ENCODE measurements around the gene WDR75. TPM values are rescaled to one million over a fixed set of nuclear protein-coding genes. Genes with fewer than 3 reads are reported as not detected.

WDR75 gene
- 46.7 TPM for polyA plus RNA-seq (2013, experiment 1 of 2)
- 47.0 TPM for polyA plus RNA-seq (2013, experiment 2 of 2)

DNA sequence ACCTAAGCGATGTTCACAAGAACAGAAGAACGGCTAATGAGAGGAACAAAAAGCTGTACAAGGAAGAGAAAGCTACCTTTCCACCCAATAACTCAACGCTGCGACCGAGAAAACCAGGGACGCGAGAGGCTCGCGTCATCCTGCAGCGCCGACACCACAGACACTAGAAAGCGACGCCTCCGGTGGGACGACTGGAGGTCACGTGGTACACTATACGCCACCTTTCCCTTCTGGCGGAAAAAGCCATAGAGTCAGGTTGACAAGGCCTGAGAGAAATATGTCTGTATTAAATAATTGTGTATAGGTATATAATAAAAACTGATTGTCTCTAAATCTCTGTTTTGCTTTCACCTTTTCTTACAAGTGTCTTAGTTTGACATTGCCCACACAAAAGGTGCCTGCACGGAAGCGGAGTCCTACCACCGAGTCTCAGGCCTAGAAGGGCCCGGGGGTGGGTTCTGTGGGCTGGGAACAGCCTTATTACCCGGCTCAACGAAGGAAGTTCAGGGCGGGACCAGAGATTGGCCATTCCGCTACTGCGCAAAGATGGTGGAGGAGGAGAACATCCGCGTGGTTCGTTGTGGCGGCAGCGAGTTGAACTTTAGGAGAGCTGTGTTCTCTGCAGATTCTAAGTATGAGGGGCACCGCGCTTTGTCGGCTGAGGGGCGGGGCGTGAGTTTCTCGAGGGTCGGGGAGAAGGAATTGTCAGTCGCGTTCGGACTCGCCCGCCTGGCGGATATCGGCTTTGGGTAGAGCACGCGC, at the start of gene WDR75:
Gene WDR75 (plus strand): TSS at position 528 of the 762 bp plus-strand sequence. CDS start 19 bp downstream, at position 547.
- Histone ChIP-seq H3K14ac (ENCODE audit: low read length) (peak within 1 kb of the TSS; percentile 42), H4K8ac (ENCODE audit: low read depth, low read length) (no peak within 1 kb of the TSS), H2BK15ac (ENCODE audit: low read length) (no peak within 1 kb of the TSS), H3K23ac (ENCODE audit: low read depth, low read length, poor library complexity) (peak within 1 kb of the TSS; percentile 68), H3K4me3 (ENCODE audit: low read length in 2 of 2) (peak within 1 kb of the TSS; percentile 74 to 90), H3K9ac (ENCODE audit: low read depth, low read length, poor library complexity) (peak within 1 kb of the TSS; percentile 89), H3K18ac (ENCODE audit: low read length) (peak within 1 kb of the TSS; percentile 67), H3K9me3 (replicated peaks in 1 of 2; ENCODE audit: control insufficient read depth in 2 of 2, insufficient read depth in 1 of 2, low read depth in 1 of 2, low read length in 2 of 2) (no peaks in the 10 kb centered on the region), H2BK120ac (ENCODE audit: low read depth, low read length) (no peak within 1 kb of the TSS), H3K27ac (replicated peaks; ENCODE audit: low read length) (peak within 1 kb of the TSS; percentile 66), H3K4ac (ENCODE audit: low read length) (no peak within 1 kb of the TSS), H3K27me3 (ENCODE audit: control insufficient read depth in 3 of 3, insufficient read depth in 3 of 3, low read depth in 1 of 3, low read length in 3 of 3) (no peaks in the 10 kb centered on the region), H3K79me1 (ENCODE audit: low read depth, low read length) (peaks cover 2% of the 10 kb centered on the region), H2BK5ac (ENCODE audit: low read length) (no peak within 1 kb of the TSS), H3K36me3 (replicated peaks in 1 of 2; ENCODE audit: control insufficient read depth in 2 of 2, insufficient read depth in 2 of 2, low read length in 2 of 2) (peaks cover 0 to 35% of the 10 kb centered on the region in 2 donors), H2BK12ac (ENCODE audit: low read length) (no peak within 1 kb of the TSS), H2AFZ (ENCODE audit: low read length) (peak within 1 kb of the TSS; percentile 91), H4K91ac (ENCODE audit: low read depth, low read length, poor library complexity) (no peak within 1 kb of the TSS), H3K4me2 (ENCODE audit: insufficient read depth, low read length, poor library complexity, severe bottlenecking) (peak within 1 kb of the TSS; percentile 58), H2AK5ac (ENCODE audit: low read depth, low read length) (peak within 1 kb of the TSS; percentile 49), H3K4me1 (ENCODE audit: control insufficient read depth in 2 of 2, insufficient read depth in 1 of 2, low read depth in 1 of 2, low read length in 2 of 2) (peaks cover 1 to 6% of the 10 kb centered on the region in 2 donors)
- no CpG with 5 or more reads among the region's 48 CpGs for WGBS, 2 donors (ENCODE audit: extremely low coverage in 2 of 2, insufficient read length in 2 of 2, insufficient replicate concordance in 1 of 2)
- DNase-seq (ENCODE audit: low spot score) = peak; percentile 94

DNA sequence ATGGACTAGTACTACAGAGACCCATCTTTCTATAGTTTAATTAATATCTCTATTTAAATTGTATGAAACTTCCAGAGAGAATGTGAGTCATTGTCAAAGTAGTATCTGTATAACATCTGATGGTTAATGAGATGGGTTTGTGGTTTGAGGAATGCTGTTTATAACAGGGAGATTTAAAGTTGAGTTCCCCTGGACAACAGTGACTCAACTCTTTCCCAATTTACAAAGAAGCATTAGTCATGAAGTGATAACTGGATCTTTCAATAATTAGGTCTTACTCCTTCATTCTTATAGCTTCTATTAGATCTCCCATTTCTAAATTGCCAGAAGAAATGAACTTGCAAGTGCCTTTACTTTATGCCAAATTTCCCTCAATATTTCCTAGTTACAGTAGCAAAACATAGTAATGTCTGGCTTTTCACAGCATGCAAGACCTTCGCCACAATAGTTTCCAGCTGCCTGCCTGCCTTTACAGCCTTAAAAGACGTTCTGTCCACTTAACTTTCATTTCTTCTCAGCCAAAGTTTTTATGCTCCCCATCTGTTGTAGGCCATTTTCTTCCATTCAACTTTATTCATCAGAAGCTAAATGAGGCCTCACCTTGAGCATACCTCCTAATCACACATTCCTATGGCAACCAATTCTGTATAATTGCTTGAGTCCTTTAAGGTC, 47.7 kb upstream of the WDR75 start:
- Histone ChIP-seq H3K27ac (replicated peaks; ENCODE audit: low read length) (no peak overlapping the region), H3K18ac (ENCODE audit: low read length) (no peak overlapping the region), H2AK5ac (ENCODE audit: low read depth, low read length) (no peak overlapping the region), H2AFZ (ENCODE audit: low read length) (no peak overlapping the region), H3K4me2 (ENCODE audit: insufficient read depth, low read length, poor library complexity, severe bottlenecking) (no peak overlapping the region), H2BK15ac (ENCODE audit: low read length) (no peak overlapping the region), H3K9ac (ENCODE audit: low read depth, low read length, poor library complexity) (no peak overlapping the region), H3K4me1 (ENCODE audit: control insufficient read depth in 2 of 2, insufficient read depth in 1 of 2, low read depth in 1 of 2, low read length in 2 of 2) (peaks cover 3 to 4% of the 10 kb centered on the region in 2 donors), H4K91ac (ENCODE audit: low read depth, low read length, poor library complexity) (no peak overlapping the region), H3K4me3 (ENCODE audit: low read length in 2 of 2) (no peak overlapping the region), H2BK12ac (ENCODE audit: low read length) (no peak overlapping the region), H3K23ac (ENCODE audit: low read depth, low read length, poor library complexity) (no peak overlapping the region), H3K79me1 (ENCODE audit: low read depth, low read length) (no peaks in the 10 kb centered on the region), H3K9me3 (replicated peaks in 1 of 2; ENCODE audit: control insufficient read depth in 2 of 2, insufficient read depth in 1 of 2, low read depth in 1 of 2, low read length in 2 of 2) (peaks cover 0 to 3% of the 10 kb centered on the region in 2 donors), H3K27me3 (ENCODE audit: control insufficient read depth in 3 of 3, insufficient read depth in 3 of 3, low read depth in 1 of 3, low read length in 3 of 3) (no peaks in the 10 kb centered on the region), H2BK120ac (ENCODE audit: low read depth, low read length) (no peak overlapping the region), H4K8ac (ENCODE audit: low read depth, low read length) (no peak overlapping the region), H3K4ac (ENCODE audit: low read length) (no peak overlapping the region), H3K36me3 (replicated peaks in 1 of 2; ENCODE audit: control insufficient read depth in 2 of 2, insufficient read depth in 2 of 2, low read length in 2 of 2) (no peaks in the 10 kb centered on the region), H3K14ac (ENCODE audit: low read length) (no peak overlapping the region), H2BK5ac (ENCODE audit: low read length) (no peak overlapping the region)
- WGBS, 2 donors (ENCODE audit: extremely low coverage in 2 of 2, insufficient read length in 2 of 2, insufficient replicate concordance in 1 of 2) = no CpG with 5 or more reads among the region's 2 CpGs
- DNase-seq (ENCODE audit: low spot score) = no peak

DNA sequence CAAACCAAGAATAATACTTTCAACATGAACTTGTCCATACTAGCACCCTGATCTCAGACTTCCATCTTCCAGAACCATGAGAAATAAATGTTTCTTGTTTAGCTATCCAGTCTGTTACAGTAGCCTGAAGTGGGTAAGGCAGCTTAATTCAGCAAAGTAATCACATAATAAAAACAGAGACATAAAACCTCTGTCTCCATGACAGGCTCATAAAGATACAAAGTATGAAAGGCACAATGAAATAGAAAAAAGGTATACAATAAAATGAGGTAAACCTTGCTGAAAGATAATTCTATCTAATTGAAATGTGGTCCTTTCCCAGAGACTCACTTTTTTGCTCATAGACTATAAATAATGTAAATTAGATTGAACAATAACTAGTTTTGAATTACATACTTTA, 46.7 kb upstream of the WDR75 start:
- Histone ChIP-seq H3K18ac (ENCODE audit: low read length) (no peak overlapping the region), H2AK5ac (ENCODE audit: low read depth, low read length) (no peak overlapping the region), H4K8ac (ENCODE audit: low read depth, low read length) (no peak overlapping the region)

DNA sequence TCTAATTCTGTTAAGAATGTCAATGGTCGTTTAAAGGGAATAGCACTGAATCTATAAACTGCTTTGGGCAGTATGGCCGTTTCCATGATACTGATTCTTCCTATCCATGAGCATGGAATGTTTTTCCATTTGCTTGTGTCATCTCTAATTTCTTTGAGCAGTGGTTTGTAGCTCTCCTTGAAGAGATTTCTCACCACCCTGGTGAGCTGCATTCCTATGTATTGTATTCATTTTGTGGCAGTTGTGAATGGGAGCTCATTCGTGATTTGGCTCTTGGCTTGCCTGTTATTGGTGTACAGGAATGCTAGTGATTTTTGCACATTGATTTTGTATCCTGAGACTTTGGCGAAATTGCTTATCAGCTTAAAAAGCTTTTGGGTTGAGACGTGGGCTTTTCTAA, 38.3 kb upstream of the WDR75 start:
- H4K91ac ChIP-seq (ENCODE audit: low read depth, low read length, poor library complexity) = no peak overlapping the region
- no peak overlapping the region for H2BK15ac ChIP-seq (ENCODE audit: low read length)
- WGBS, 2 donors (ENCODE audit: extremely low coverage in 2 of 2, insufficient read length in 2 of 2, insufficient replicate concordance in 1 of 2) = no CpG with 5 or more reads among the region's 5 CpGs
- H3K9me3 ChIP-seq (replicated peaks in 1 of 2; ENCODE audit: control insufficient read depth in 2 of 2, insufficient read depth in 1 of 2, low read depth in 1 of 2, low read length in 2 of 2) = no peaks in the 10 kb centered on the region
- H3K4me1 ChIP-seq (ENCODE audit: control insufficient read depth in 2 of 2, insufficient read depth in 1 of 2, low read depth in 1 of 2, low read length in 2 of 2) = peaks cover 0 to 5% of the 10 kb centered on the region in 2 donors
- no peak overlapping the region for H3K9ac ChIP-seq (ENCODE audit: low read depth, low read length, poor library complexity)
- no peak overlapping the region for H4K8ac ChIP-seq (ENCODE audit: low read depth, low read length)
- no peak overlapping the region for H2BK5ac ChIP-seq (ENCODE audit: low read length)
- no peak overlapping the region for H2AK5ac ChIP-seq (ENCODE audit: low read depth, low read length)
- DNase-seq (ENCODE audit: low spot score) = no peak
- no peaks in the 10 kb centered on the region for H3K27me3 ChIP-seq (ENCODE audit: control insufficient read depth in 3 of 3, insufficient read depth in 3 of 3, low read depth in 1 of 3, low read length in 3 of 3)
- H3K18ac ChIP-seq (ENCODE audit: low read length) = no peak overlapping the region
- H3K4me3 ChIP-seq (ENCODE audit: low read length in 2 of 2) = no peak overlapping the region
- peak overlapping the region; percentile 11 for H3K27ac ChIP-seq (replicated peaks; ENCODE audit: low read length)
- no peak overlapping the region for H3K4ac ChIP-seq (ENCODE audit: low read length)
- no peak overlapping the region for H3K23ac ChIP-seq (ENCODE audit: low read depth, low read length, poor library complexity)
- H2AFZ ChIP-seq (ENCODE audit: low read length) = no peak overlapping the region
- no peak overlapping the region for H2BK12ac ChIP-seq (ENCODE audit: low read length)
- H2BK120ac ChIP-seq (ENCODE audit: low read depth, low read length) = no peak overlapping the region
- no peaks in the 10 kb centered on the region for H3K79me1 ChIP-seq (ENCODE audit: low read depth, low read length)
- no peak overlapping the region for H3K14ac ChIP-seq (ENCODE audit: low read length)
- H3K36me3 ChIP-seq (replicated peaks in 1 of 2; ENCODE audit: control insufficient read depth in 2 of 2, insufficient read depth in 2 of 2, low read length in 2 of 2) = no peaks in the 10 kb centered on the region
- no peak overlapping the region for H3K4me2 ChIP-seq (ENCODE audit: insufficient read depth, low read length, poor library complexity, severe bottlenecking)

More for the DNA sequence above, 46.7 kb upstream of the WDR75 start:
- Histone ChIP-seq H3K14ac (ENCODE audit: low read length) (no peak overlapping the region), H3K36me3 (replicated peaks in 1 of 2; ENCODE audit: control insufficient read depth in 2 of 2, insufficient read depth in 2 of 2, low read length in 2 of 2) (no peaks in the 10 kb centered on the region), H4K91ac (ENCODE audit: low read depth, low read length, poor library complexity) (no peak overlapping the region), H3K4me2 (ENCODE audit: insufficient read depth, low read length, poor library complexity, severe bottlenecking) (no peak overlapping the region), H3K9me3 (replicated peaks in 1 of 2; ENCODE audit: control insufficient read depth in 2 of 2, insufficient read depth in 1 of 2, low read depth in 1 of 2, low read length in 2 of 2) (peaks cover 0 to 3% of the 10 kb centered on the region in 2 donors), H3K4me3 (ENCODE audit: low read length in 2 of 2) (no peak overlapping the region), H3K4ac (ENCODE audit: low read length) (no peak overlapping the region), H3K4me1 (ENCODE audit: control insufficient read depth in 2 of 2, insufficient read depth in 1 of 2, low read depth in 1 of 2, low read length in 2 of 2) (peaks cover 3 to 4% of the 10 kb centered on the region in 2 donors), H3K9ac (ENCODE audit: low read depth, low read length, poor library complexity) (no peak overlapping the region), H3K27ac (replicated peaks; ENCODE audit: low read length) (no peak overlapping the region), H3K79me1 (ENCODE audit: low read depth, low read length) (no peaks in the 10 kb centered on the region), H2BK15ac (ENCODE audit: low read length) (no peak overlapping the region), H3K27me3 (ENCODE audit: control insufficient read depth in 3 of 3, insufficient read depth in 3 of 3, low read depth in 1 of 3, low read length in 3 of 3) (no peaks in the 10 kb centered on the region), H2BK5ac (ENCODE audit: low read length) (no peak overlapping the region), H3K23ac (ENCODE audit: low read depth, low read length, poor library complexity) (no peak overlapping the region), H2BK120ac (ENCODE audit: low read depth, low read length) (no peak overlapping the region), H2BK12ac (ENCODE audit: low read length) (no peak overlapping the region), H2AFZ (ENCODE audit: low read length) (no peak overlapping the region)
- DNase-seq (ENCODE audit: low spot score) = no peak
